ENCODE measurements around the gene TCF7. TPM values are rescaled to one million over a fixed set of nuclear protein-coding genes. Genes with fewer than 3 reads are reported as not detected.
A peak's percentile ranks its signal among the peaks of the same experiment; 100 is the strongest.

Gene TCF7
- total and polyA plus RNA-seq, 2 of the 13 experiments (the other 11 are each of a cell fraction or from before 2014, with no cell fraction given) = 6.3 to 6.8 TPM

- TF ChIP-seq KDM1A (CRISPR knock-in tag; IDR thresholded peaks at IDR 0.05) = no peak
- TF ChIP-seq DPF2 (CRISPR knock-in tag; IDR thresholded peaks at IDR 0.05; ENCODE audit: borderline replicate concordance, low read depth) = no peak
- no peak for TF ChIP-seq NFYB (CRISPR knock-in tag; IDR thresholded peaks at IDR 0.05)
- TF ChIP-seq CHD2 (IDR thresholded peaks at IDR 0.05; ENCODE audit: low read depth, low read length) = no peak
- TF ChIP-seq NFIB (CRISPR knock-in tag; IDR thresholded peaks at IDR 0.05; ENCODE audit: borderline replicate concordance) = no peak
- TF ChIP-seq ZNF770 (CRISPR knock-in tag; IDR thresholded peaks at IDR 0.05) = no peak
- TF ChIP-seq THRA (CRISPR knock-in tag; IDR thresholded peaks at IDR 0.05; ENCODE audit: borderline replicate concordance) = peak; percentile 25; the same call in 1 of the 2 replicates
- TF ChIP-seq HNF4A (CRISPR knock-in tag; IDR thresholded peaks at IDR 0.05) = peak; percentile 17; the same call in 1 of the 2 replicates
- peak; percentile 31; the same call in 1 of the 2 replicates for TF ChIP-seq MAZ (IDR thresholded peaks at IDR 0.05; ENCODE audit: borderline replicate concordance, low read depth, low read length)
- 0 out of 2 replicates have a peak, but pooled peaks have one; percentile 36 for TF ChIP-seq MAZ (CRISPR knock-in tag; IDR thresholded peaks at IDR 0.05; ENCODE audit: low read depth)
- no peak for TF ChIP-seq MTF1 (CRISPR knock-in tag; IDR thresholded peaks at IDR 0.05)
- no peak for TF ChIP-seq RNF219 (CRISPR knock-in tag; IDR thresholded peaks at IDR 0.05)
- no peak for TF ChIP-seq ZNF124 (CRISPR knock-in tag; IDR thresholded peaks at IDR 0.05)
- no peak for TF ChIP-seq ZNF121 (CRISPR knock-in tag; IDR thresholded peaks at IDR 0.05)
- TF ChIP-seq PAXIP1 (CRISPR knock-in tag; conservative IDR thresholded peaks at IDR 0.05) = no peak
- TF ChIP-seq ZMYM3 (CRISPR knock-in tag; IDR thresholded peaks at IDR 0.05) = 0 out of 2 replicates have a peak, but pooled peaks have one; percentile 31
- TF ChIP-seq FOSL1 (CRISPR knock-in tag; IDR thresholded peaks at IDR 0.05; ENCODE audit: borderline replicate concordance) = no peak
- TF ChIP-seq ZNF33A (CRISPR knock-in tag; IDR thresholded peaks at IDR 0.05; ENCODE audit: borderline replicate concordance) = no peak
- TF ChIP-seq ZFP36L1 (CRISPR knock-in tag; IDR thresholded peaks at IDR 0.05) = no peak
Observed at GRCh38 chr5:134184155-134185135, 70.0 kb downstream of the TCF7 start (continued).

Measured in HepG2 (cell line).